Uterus (tissue), 4 donors: ENCODE measurements around the gene NAV3. TPM values are rescaled to one million over a fixed set of nuclear protein-coding genes. Genes with fewer than 3 reads are reported as not detected.

ENCODE experiments used
- DNase-seq, 2 donors: peaks; one replicate each; pipeline ENCODE4 v3.0.0-alpha.2; 2019 to 2020
- H3K27ac ChIP-seq, 2 donors: fragments of 200-600 bp; sonication (generic); 1 replicate in 1 of 2; 2 replicates in 1 of 2; pipeline ENCODE4 v1.5.1; 2016 to 2018
- H3K27me3 ChIP-seq, 2 donors: fragments of 200-600 bp; sonication (generic); one replicate each; pipeline ENCODE4 v1.5.1; 2018 to 2019; ENCODE audit warnings: control low read depth in 1 of 2
- H3K36me3 ChIP-seq, 2 donors: fragments of 200-600 bp; sonication (generic); one replicate each; pipeline ENCODE4 v1.5.1; 2019; ENCODE audit warnings: control low read depth in 1 of 2
- H3K4me1 ChIP-seq, 2 donors: fragments of 200-600 bp; sonication (generic); one replicate each; pipeline ENCODE4 v1.5.1; 2018 to 2019; ENCODE audit warnings: control low read depth in 1 of 2
- H3K4me3 ChIP-seq, 2 donors: fragments of 200-600 bp; sonication (generic); 1 replicate in 1 of 2; 2 replicates in 1 of 2; pipeline ENCODE4 v1.5.1; 2018 to 2019; ENCODE audit warnings: mild to moderate bottlenecking in 1 of 2
- H3K9me3 ChIP-seq, 2 donors: fragments of 200-600 bp; sonication (generic); one replicate each; pipeline ENCODE4 v1.5.1; 2019; ENCODE audit warnings: control low read depth in 1 of 2
- POLR2A ChIP-seq, 2 donors: fragments of 450-650 bp; IDR thresholded peaks; one replicate each; pipeline ENCODE4 v1.6.1; 2016; ENCODE audit warnings: antibody characterized with exemption in 2 of 2, mild to moderate bottlenecking in 1 of 2, moderate library complexity in 1 of 2
- intact Hi-C: fragments of 100-400 bp; cut with DNase I; formaldehyde crosslinking; loops from one replicate; pipeline ENCODE4 v1.15.1; 2023; ENCODE audit warnings: low total_unique reads
- total RNA-seq, 4 donors: library from RNA; depleted of rRNA in 3 of 4; stranded (reverse); fragments of >200 nt in 3 of 4; gene quantifications; one replicate each; pipeline versions ENCODE4 v1.1.0 to v1.2.4, GENCODE V29; 2014 to 2023
- TF ChIP-seq, protein P1 (sequence below), 4 experiments: fragments of 200-600 bp in 2 of 4; fragments of 450-650 bp in 2 of 4; sonication (generic) in 2 of 4; IDR thresholded peaks; one replicate each; pipeline ENCODE4 v1.5.1; 2016 to 2019; ENCODE audit warnings: antibody characterized with exemption in 4 of 4, mild to moderate bottlenecking in 2 of 4, moderate library complexity in 1 of 4
- donor health status: DM: yes; HTN: yes; CAD: no.

The NAV3 gene, protein sequence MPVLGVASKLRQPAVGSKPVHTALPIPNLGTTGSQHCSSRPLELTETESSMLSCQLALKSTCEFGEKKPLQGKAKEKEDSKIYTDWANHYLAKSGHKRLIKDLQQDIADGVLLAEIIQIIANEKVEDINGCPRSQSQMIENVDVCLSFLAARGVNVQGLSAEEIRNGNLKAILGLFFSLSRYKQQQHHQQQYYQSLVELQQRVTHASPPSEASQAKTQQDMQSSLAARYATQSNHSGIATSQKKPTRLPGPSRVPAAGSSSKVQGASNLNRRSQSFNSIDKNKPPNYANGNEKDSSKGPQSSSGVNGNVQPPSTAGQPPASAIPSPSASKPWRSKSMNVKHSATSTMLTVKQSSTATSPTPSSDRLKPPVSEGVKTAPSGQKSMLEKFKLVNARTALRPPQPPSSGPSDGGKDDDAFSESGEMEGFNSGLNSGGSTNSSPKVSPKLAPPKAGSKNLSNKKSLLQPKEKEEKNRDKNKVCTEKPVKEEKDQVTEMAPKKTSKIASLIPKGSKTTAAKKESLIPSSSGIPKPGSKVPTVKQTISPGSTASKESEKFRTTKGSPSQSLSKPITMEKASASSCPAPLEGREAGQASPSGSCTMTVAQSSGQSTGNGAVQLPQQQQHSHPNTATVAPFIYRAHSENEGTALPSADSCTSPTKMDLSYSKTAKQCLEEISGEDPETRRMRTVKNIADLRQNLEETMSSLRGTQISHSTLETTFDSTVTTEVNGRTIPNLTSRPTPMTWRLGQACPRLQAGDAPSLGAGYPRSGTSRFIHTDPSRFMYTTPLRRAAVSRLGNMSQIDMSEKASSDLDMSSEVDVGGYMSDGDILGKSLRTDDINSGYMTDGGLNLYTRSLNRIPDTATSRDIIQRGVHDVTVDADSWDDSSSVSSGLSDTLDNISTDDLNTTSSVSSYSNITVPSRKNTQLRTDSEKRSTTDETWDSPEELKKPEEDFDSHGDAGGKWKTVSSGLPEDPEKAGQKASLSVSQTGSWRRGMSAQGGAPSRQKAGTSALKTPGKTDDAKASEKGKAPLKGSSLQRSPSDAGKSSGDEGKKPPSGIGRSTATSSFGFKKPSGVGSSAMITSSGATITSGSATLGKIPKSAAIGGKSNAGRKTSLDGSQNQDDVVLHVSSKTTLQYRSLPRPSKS (N-terminal part only)
- total RNA-seq, result 10 to 100 TPM in 3 of 4 donors, 1 to 10 TPM in 1; 7.2 to 33.9 (median 13.0) TPM

DNA sequence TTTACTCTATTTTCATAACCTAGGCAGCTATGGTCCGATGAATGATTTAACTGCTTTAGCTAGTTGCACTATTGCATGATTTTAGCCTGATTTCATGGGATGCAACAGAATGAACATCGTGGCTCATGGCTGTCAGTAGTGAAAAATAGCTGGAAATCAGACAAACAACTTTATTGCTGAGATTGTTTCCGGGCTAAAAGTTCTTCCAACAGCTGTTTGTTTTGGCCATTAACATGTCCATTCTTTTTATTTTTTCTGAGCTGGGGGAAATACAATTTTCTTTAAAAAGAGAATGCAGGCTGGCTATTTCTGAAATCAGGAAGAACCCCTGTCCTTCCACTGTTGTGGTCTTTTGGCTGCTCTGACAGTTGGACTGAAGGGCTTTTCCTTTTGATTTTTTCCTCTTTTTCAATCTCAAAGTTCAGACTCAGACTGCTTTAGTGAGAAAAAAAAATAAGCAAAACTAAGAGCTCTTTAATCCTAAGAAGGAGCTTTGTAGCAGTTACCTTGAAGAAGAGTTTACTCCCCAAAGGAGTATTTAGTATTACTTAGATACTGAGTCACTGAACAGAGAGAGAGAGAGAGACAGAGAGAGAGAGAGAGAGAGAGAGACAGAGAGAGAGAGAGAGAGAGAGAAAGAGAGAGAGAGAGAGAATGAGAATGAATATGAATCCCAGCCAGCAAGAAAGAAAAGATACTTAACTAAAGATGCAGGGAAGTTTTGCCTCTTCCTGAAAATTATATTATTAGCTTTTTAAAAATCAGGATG is at the start of gene NAV3:
Gene NAV3 (plus strand): TSS at position 312 of the 769 bp plus-strand sequence. CDS start 568 bp downstream, outside the sequence.
- Histone ChIP-seq H3K4me1 (no peaks in the 10 kb centered on the region), H3K27me3 (no peaks in the 10 kb centered on the region), H3K36me3 (no peaks in the 10 kb centered on the region), H3K4me3 (no peak within 1 kb of the TSS), H3K9me3 (no peaks in the 10 kb centered on the region), H3K27ac (peak within 1 kb of the TSS; percentile 7 to 64)
- intact Hi-C loops, result no loop called here
- no peak for DNase-seq
- no peak for TF ChIP-seq POLR2A (IDR thresholded peaks at IDR 0.05)
- TF ChIP-seq, protein P1, sequence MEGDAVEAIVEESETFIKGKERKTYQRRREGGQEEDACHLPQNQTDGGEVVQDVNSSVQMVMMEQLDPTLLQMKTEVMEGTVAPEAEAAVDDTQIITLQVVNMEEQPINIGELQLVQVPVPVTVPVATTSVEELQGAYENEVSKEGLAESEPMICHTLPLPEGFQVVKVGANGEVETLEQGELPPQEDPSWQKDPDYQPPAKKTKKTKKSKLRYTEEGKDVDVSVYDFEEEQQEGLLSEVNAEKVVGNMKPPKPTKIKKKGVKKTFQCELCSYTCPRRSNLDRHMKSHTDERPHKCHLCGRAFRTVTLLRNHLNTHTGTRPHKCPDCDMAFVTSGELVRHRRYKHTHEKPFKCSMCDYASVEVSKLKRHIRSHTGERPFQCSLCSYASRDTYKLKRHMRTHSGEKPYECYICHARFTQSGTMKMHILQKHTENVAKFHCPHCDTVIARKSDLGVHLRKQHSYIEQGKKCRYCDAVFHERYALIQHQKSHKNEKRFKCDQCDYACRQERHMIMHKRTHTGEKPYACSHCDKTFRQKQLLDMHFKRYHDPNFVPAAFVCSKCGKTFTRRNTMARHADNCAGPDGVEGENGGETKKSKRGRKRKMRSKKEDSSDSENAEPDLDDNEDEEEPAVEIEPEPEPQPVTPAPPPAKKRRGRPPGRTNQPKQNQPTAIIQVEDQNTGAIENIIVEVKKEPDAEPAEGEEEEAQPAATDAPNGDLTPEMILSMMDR (IDR thresholded peaks at IDR 0.05), result peak in 2 of 4 experiments; percentile 30 to 46

DNA sequence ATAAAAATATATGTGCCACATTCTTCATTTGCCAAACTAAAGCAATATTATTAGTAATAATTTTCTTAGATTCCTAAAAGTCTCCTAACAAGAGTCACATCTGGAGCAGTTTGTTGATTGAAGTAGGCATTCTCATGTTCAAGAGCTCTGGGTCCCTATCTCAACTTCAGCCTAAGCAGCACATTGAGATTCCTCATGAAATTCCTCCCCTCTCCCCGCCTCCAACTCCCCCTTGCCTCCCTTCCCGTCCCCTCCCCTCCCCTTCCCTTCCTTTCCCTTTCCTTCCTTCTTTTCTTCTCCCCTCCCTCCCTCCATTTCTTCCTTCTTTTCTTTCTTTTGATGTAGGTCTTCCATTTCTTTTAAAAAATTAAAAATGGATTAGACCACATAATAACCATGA is 48.7 kb upstream of the NAV3 start:
- DNase-seq, result no peak
- Histone ChIP-seq H3K27me3 (no peaks in the 10 kb centered on the region), H3K9me3 (no peaks in the 10 kb centered on the region), H3K36me3 (no peaks in the 10 kb centered on the region), H3K4me3 (no peak overlapping the region), H3K27ac (no peak overlapping the region), H3K4me1 (no peaks in the 10 kb centered on the region)
- intact Hi-C loops, result no loop called here
- TF ChIP-seq, protein P1 (IDR thresholded peaks at IDR 0.05), result no peak
- TF ChIP-seq POLR2A (IDR thresholded peaks at IDR 0.05), result no peak

DNA sequence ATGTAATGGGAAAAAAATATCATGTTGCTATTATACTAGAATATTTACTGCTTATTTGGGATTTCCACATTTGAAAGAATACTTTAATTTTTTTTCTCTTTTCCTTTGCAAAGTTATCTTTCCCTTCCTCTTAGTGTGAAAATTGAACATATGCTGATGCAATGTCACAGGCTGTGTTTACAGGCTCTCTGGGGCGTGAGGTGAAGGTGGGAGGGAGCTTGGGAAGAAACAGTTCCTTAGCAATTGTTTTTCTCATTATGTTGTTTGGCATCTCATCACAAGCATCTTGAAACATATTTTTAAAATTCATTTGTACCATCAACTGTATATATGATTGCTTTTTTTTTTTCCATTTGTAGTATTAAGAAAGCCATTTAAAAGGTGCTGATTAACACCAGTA is 47.9 kb upstream of the NAV3 start:
- no peak for DNase-seq
- intact Hi-C loops, result no loop called here
- no peak for TF ChIP-seq POLR2A (IDR thresholded peaks at IDR 0.05)
- TF ChIP-seq, protein P1 (IDR thresholded peaks at IDR 0.05), result no peak
- Histone ChIP-seq H3K27ac (no peak overlapping the region), H3K36me3 (no peaks in the 10 kb centered on the region), H3K27me3 (no peaks in the 10 kb centered on the region), H3K9me3 (no peaks in the 10 kb centered on the region), H3K4me3 (no peak overlapping the region), H3K4me1 (no peaks in the 10 kb centered on the region)

DNA sequence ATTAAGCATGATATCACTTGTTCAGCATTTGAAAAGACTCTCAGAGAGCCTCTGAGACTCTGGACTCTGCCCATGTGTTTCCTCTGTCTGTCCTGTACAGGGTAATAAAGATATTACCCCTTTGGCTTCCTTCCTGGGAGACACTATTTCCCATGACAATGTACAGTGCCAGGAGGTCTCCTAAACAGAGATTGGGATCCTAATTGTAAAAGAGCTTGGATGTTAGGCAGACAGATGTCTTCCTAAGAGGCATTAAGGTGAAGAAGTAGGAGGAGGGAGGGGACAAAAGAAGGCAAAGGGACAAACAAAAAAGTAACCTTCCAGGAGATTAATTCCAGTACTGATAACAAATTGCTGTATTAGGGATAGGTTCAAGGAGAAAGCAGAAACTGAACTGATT is 45.5 kb upstream of the NAV3 start:
- no peaks in the 10 kb centered on the region for H3K9me3 ChIP-seq
- no peak for DNase-seq
- H3K36me3 ChIP-seq, result no peaks in the 10 kb centered on the region
- TF ChIP-seq POLR2A (IDR thresholded peaks at IDR 0.05), result no peak
- TF ChIP-seq, protein P1 (IDR thresholded peaks at IDR 0.05), result no peak
- intact Hi-C loops, result no loop called here
- H3K27me3 ChIP-seq, result no peaks in the 10 kb centered on the region
- H3K27ac ChIP-seq, result no peak overlapping the region
- no peaks in the 10 kb centered on the region for H3K4me1 ChIP-seq
- H3K4me3 ChIP-seq, result no peak overlapping the region
